Measurements from ENCODE around the gene SLC39A1.

- TF ChIP-seq POLR2A (IDR thresholded peaks at IDR 0.05) = no peak
- TF ChIP-seq, protein P1, sequence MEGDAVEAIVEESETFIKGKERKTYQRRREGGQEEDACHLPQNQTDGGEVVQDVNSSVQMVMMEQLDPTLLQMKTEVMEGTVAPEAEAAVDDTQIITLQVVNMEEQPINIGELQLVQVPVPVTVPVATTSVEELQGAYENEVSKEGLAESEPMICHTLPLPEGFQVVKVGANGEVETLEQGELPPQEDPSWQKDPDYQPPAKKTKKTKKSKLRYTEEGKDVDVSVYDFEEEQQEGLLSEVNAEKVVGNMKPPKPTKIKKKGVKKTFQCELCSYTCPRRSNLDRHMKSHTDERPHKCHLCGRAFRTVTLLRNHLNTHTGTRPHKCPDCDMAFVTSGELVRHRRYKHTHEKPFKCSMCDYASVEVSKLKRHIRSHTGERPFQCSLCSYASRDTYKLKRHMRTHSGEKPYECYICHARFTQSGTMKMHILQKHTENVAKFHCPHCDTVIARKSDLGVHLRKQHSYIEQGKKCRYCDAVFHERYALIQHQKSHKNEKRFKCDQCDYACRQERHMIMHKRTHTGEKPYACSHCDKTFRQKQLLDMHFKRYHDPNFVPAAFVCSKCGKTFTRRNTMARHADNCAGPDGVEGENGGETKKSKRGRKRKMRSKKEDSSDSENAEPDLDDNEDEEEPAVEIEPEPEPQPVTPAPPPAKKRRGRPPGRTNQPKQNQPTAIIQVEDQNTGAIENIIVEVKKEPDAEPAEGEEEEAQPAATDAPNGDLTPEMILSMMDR (IDR thresholded peaks at IDR 0.05) = no peak
Observed at GRCh38 chr1:154006136-154006535, 42.8 kb upstream of the SLC39A1 start.

Data from lower leg skin (tissue), 3 donors.